ENCODE results near the gene XDH.

Gene XDH

DNA sequence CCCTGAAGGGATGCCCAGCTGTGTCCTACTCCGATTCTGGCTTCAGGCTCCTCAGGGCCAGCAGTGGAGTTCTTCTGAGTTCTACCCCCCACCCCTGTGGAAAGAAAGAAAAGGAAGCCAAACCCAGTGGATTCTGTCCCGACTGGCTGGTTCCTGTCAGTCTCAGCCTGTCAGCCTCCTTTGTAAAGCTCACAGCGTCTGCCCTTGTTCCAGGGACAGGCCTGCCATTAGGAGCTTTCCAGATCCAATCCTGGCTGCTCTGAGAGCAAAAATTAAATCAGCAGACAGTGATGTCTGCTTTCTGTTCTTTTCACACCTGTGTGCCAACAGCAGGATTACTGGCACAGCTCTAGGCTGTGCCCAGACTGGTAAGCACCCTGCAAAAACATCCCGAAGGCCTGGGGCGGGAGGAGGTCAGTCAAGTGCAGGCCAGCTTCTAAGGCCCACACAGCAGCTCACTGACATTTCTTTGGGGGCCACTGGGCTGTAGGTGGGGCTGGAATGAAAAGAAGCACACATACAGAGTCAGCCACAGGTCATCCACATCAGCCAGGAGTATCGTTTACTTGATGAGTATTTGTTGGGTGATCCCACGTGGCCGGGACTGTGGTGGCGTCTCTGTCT is 111.5 kb downstream of the XDH start:
- Histone ChIP-seq H3K27ac (ENCODE audit: low read length) (no peak overlapping the region), H2AFZ (ENCODE audit: low read depth, low read length) (no peak overlapping the region), H3K36me3 (ENCODE audit: insufficient read depth, low read length) (no peaks in the 10 kb centered on the region), H3K9ac (ENCODE audit: low read depth, low read length) (no peak overlapping the region), H3K9me3 (ENCODE audit: insufficient read depth, low read length, severe bottlenecking) (no peaks in the 10 kb centered on the region), H3K4me2 (ENCODE audit: insufficient read depth, low read length) (no peak overlapping the region), H3K79me2 (ENCODE audit: insufficient read depth, low read length) (no peaks in the 10 kb centered on the region), H3K4me3 (ENCODE audit: low read depth in 1 of 2, low read length in 2 of 2) (no peak overlapping the region), H4K20me1 (ENCODE audit: insufficient read depth, low read length) (no peaks in the 10 kb centered on the region), H3K27me3 (ENCODE audit: insufficient read depth, low read length, poor library complexity) (no peaks in the 10 kb centered on the region), H3K4me1 (ENCODE audit: insufficient read depth, low read length) (no peaks in the 10 kb centered on the region)
- DNase-seq (no peak), ATAC-seq (ENCODE audit: insufficient read depth, low read depth) (no peak)
- TF ChIP-seq, protein P1, sequence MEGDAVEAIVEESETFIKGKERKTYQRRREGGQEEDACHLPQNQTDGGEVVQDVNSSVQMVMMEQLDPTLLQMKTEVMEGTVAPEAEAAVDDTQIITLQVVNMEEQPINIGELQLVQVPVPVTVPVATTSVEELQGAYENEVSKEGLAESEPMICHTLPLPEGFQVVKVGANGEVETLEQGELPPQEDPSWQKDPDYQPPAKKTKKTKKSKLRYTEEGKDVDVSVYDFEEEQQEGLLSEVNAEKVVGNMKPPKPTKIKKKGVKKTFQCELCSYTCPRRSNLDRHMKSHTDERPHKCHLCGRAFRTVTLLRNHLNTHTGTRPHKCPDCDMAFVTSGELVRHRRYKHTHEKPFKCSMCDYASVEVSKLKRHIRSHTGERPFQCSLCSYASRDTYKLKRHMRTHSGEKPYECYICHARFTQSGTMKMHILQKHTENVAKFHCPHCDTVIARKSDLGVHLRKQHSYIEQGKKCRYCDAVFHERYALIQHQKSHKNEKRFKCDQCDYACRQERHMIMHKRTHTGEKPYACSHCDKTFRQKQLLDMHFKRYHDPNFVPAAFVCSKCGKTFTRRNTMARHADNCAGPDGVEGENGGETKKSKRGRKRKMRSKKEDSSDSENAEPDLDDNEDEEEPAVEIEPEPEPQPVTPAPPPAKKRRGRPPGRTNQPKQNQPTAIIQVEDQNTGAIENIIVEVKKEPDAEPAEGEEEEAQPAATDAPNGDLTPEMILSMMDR (IDR thresholded peaks at IDR 0.05; ENCODE audit: borderline replicate concordance, extremely low read depth, low read length, poor library complexity, severe bottlenecking): no peak
- TF ChIP-seq EZH2 (IDR thresholded peaks at IDR 0.05; ENCODE audit: borderline replicate concordance, low read depth, low read length, severe bottlenecking): no peak

DNA sequence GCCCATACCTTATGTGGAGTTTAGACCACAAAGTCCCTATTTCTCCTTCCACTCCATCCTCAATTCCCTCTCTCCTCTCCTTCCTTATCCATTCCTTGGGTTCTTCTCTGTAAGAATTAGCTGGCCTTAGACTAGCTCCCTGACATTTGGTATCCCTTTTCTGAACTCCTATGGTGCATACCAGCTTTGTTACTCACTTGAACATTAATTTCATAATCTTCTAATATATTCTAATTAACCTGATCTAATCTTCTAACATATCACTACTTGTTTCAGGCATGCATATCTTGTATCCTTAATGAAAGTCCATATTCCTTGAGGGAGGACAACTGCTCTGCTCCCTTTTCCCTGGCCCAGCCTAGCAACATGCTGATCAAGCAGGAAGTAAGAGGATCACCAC is 114.2 kb downstream of the XDH start:
- DNase-seq: no peak
- Histone ChIP-seq H4K20me1 (ENCODE audit: insufficient read depth, low read length) (no peaks in the 10 kb centered on the region), H3K27me3 (ENCODE audit: insufficient read depth, low read length, poor library complexity) (no peaks in the 10 kb centered on the region), H3K4me3 (ENCODE audit: low read depth in 1 of 2, low read length in 2 of 2) (no peak overlapping the region), H3K79me2 (ENCODE audit: insufficient read depth, low read length) (no peaks in the 10 kb centered on the region), H3K4me1 (ENCODE audit: insufficient read depth, low read length) (no peaks in the 10 kb centered on the region), H2AFZ (ENCODE audit: low read depth, low read length) (no peak overlapping the region), H3K9me3 (ENCODE audit: insufficient read depth, low read length, severe bottlenecking) (no peaks in the 10 kb centered on the region), H3K27ac (ENCODE audit: low read length) (no peak overlapping the region), H3K9ac (ENCODE audit: low read depth, low read length) (no peak overlapping the region), H3K4me2 (ENCODE audit: insufficient read depth, low read length) (no peak overlapping the region), H3K36me3 (ENCODE audit: insufficient read depth, low read length) (no peaks in the 10 kb centered on the region)
- TF ChIP-seq, protein P1 (IDR thresholded peaks at IDR 0.05; ENCODE audit: borderline replicate concordance, extremely low read depth, low read length, poor library complexity, severe bottlenecking): no peak
- ATAC-seq (ENCODE audit: insufficient read depth, low read depth): no peak

DNA sequence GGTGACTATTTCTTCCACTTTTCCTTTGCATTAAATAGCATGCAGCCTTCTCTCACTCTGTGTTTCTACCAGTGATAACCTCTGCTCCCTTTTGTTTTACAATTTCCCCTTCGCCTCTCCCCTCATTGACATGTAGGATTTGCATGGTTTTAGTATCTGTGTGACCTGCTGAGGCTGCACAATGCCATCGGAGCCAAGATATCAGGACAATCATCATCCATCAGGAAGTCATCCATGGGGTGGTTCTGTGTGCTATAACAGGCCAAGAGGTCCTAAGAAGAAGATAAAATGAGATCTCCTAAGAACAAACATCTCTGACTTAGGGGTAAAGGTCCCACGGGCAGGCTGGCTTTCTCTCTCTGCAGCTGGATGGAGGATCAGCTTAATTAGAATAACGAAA is 115.0 kb downstream of the XDH start:
- Histone ChIP-seq H3K4me2 (ENCODE audit: insufficient read depth, low read length) (no peak overlapping the region), H3K79me2 (ENCODE audit: insufficient read depth, low read length) (no peaks in the 10 kb centered on the region), H3K9me3 (ENCODE audit: insufficient read depth, low read length, severe bottlenecking) (no peaks in the 10 kb centered on the region), H3K9ac (ENCODE audit: low read depth, low read length) (no peak overlapping the region), H4K20me1 (ENCODE audit: insufficient read depth, low read length) (no peaks in the 10 kb centered on the region), H2AFZ (ENCODE audit: low read depth, low read length) (no peak overlapping the region), H3K27me3 (ENCODE audit: insufficient read depth, low read length, poor library complexity) (no peaks in the 10 kb centered on the region), H3K4me3 (ENCODE audit: low read depth in 1 of 2, low read length in 2 of 2) (no peak overlapping the region), H3K27ac (ENCODE audit: low read length) (no peak overlapping the region), H3K4me1 (ENCODE audit: insufficient read depth, low read length) (no peaks in the 10 kb centered on the region), H3K36me3 (ENCODE audit: insufficient read depth, low read length) (no peaks in the 10 kb centered on the region)
- TF ChIP-seq, protein P1 (IDR thresholded peaks at IDR 0.05; ENCODE audit: borderline replicate concordance, extremely low read depth, low read length, poor library complexity, severe bottlenecking): no peak
- no peak for TF ChIP-seq EZH2 (IDR thresholded peaks at IDR 0.05; ENCODE audit: borderline replicate concordance, low read depth, low read length, severe bottlenecking)
- DNase-seq (no peak), ATAC-seq (ENCODE audit: insufficient read depth, low read depth) (no peak)

DNA sequence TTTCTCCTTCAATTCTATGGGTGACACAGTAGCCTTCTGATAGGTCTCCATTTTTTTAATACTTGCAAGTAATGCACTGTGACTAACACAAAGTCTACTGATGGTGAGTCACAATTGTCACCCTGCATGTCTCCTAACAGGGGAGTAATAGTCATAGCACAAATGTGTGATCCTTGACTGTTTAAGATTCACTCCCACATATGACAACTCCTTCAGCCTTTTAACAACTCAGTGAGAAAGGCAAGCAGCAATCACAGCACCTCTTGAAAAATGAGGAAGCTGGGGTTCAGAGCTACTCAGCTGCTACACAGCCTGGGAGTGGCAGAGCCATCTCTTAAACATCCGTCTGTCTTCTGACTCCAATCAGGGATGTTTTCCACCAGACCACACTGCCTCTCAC is 116.8 kb downstream of the XDH start:
- Histone ChIP-seq H3K4me3 (ENCODE audit: low read depth in 1 of 2, low read length in 2 of 2) (no peak overlapping the region), H3K27ac (ENCODE audit: low read length) (no peak overlapping the region), H3K36me3 (ENCODE audit: insufficient read depth, low read length) (no peaks in the 10 kb centered on the region), H3K4me2 (ENCODE audit: insufficient read depth, low read length) (no peak overlapping the region), H2AFZ (ENCODE audit: low read depth, low read length) (no peak overlapping the region), H3K79me2 (ENCODE audit: insufficient read depth, low read length) (no peaks in the 10 kb centered on the region), H3K4me1 (ENCODE audit: insufficient read depth, low read length) (no peaks in the 10 kb centered on the region), H3K27me3 (ENCODE audit: insufficient read depth, low read length, poor library complexity) (no peaks in the 10 kb centered on the region), H3K9ac (ENCODE audit: low read depth, low read length) (no peak overlapping the region), H3K9me3 (ENCODE audit: insufficient read depth, low read length, severe bottlenecking) (no peaks in the 10 kb centered on the region), H4K20me1 (ENCODE audit: insufficient read depth, low read length) (no peaks in the 10 kb centered on the region)
- DNase-seq: no peak
- no peak for ATAC-seq (ENCODE audit: insufficient read depth, low read depth)
- no peak for TF ChIP-seq EZH2 (IDR thresholded peaks at IDR 0.05; ENCODE audit: borderline replicate concordance, low read depth, low read length, severe bottlenecking)
- TF ChIP-seq, protein P1 (IDR thresholded peaks at IDR 0.05; ENCODE audit: borderline replicate concordance, extremely low read depth, low read length, poor library complexity, severe bottlenecking): no peak

Measured in DND-41 (cell line).